ENCODE results near the gene OR5M8.

DNA sequence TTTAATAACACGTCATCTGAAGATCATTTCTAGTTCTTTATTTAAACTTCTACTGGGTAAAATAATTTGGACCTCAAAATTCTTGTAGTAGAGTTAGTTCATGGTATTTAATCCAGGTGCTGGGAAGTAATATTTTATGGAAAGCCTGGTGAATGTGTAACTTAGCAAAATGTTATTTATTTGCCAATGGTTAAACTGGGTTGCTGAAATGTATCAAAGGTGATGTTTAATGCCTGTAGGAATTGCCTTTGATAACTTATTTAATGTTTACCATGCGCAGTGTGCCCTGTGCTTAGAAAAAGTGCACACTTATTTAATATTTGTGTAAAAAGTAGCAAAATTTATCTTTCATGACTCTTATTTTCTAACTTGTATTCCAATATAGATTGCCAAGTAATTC, 40.7 kb upstream of the OR5M8 start:
- TF ChIP-seq, protein P1, sequence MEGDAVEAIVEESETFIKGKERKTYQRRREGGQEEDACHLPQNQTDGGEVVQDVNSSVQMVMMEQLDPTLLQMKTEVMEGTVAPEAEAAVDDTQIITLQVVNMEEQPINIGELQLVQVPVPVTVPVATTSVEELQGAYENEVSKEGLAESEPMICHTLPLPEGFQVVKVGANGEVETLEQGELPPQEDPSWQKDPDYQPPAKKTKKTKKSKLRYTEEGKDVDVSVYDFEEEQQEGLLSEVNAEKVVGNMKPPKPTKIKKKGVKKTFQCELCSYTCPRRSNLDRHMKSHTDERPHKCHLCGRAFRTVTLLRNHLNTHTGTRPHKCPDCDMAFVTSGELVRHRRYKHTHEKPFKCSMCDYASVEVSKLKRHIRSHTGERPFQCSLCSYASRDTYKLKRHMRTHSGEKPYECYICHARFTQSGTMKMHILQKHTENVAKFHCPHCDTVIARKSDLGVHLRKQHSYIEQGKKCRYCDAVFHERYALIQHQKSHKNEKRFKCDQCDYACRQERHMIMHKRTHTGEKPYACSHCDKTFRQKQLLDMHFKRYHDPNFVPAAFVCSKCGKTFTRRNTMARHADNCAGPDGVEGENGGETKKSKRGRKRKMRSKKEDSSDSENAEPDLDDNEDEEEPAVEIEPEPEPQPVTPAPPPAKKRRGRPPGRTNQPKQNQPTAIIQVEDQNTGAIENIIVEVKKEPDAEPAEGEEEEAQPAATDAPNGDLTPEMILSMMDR (IDR thresholded peaks at IDR 0.05; ENCODE audit: low read depth, low read length, missing input control), result no peak
- TF ChIP-seq TAF1 (conservative IDR thresholded peaks at IDR 0.05) (no peak), GABPA (IDR thresholded peaks at IDR 0.05 in 1 of 2, conservative IDR thresholded peaks at IDR 0.05 in 1 of 2) (no peak), RAD21 (IDR thresholded peaks at IDR 0.05) (no peak), YY1 (IDR thresholded peaks at IDR 0.05) (no peak), FOXA1 (IDR thresholded peaks at IDR 0.05) (no peak), RXRA (IDR thresholded peaks at IDR 0.05) (no peak)
- TF ChIP-seq, protein P2, sequence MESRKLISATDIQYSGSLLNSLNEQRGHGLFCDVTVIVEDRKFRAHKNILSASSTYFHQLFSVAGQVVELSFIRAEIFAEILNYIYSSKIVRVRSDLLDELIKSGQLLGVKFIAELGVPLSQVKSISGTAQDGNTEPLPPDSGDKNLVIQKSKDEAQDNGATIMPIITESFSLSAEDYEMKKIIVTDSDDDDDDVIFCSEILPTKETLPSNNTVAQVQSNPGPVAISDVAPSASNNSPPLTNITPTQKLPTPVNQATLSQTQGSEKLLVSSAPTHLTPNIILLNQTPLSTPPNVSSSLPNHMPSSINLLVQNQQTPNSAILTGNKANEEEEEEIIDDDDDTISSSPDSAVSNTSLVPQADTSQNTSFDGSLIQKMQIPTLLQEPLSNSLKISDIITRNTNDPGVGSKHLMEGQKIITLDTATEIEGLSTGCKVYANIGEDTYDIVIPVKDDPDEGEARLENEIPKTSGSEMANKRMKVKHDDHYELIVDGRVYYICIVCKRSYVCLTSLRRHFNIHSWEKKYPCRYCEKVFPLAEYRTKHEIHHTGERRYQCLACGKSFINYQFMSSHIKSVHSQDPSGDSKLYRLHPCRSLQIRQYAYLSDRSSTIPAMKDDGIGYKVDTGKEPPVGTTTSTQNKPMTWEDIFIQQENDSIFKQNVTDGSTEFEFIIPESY (IDR thresholded peaks at IDR 0.05), result no peak
- TF ChIP-seq, protein P3, sequence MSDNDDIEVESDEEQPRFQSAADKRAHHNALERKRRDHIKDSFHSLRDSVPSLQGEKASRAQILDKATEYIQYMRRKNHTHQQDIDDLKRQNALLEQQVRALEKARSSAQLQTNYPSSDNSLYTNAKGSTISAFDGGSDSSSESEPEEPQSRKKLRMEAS (IDR thresholded peaks at IDR 0.05), result no peak
- TF ChIP-seq, protein P4, sequence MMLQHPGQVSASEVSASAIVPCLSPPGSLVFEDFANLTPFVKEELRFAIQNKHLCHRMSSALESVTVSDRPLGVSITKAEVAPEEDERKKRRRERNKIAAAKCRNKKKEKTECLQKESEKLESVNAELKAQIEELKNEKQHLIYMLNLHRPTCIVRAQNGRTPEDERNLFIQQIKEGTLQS (IDR thresholded peaks at IDR 0.05), result no peak
- TF ChIP-seq, protein P5, sequence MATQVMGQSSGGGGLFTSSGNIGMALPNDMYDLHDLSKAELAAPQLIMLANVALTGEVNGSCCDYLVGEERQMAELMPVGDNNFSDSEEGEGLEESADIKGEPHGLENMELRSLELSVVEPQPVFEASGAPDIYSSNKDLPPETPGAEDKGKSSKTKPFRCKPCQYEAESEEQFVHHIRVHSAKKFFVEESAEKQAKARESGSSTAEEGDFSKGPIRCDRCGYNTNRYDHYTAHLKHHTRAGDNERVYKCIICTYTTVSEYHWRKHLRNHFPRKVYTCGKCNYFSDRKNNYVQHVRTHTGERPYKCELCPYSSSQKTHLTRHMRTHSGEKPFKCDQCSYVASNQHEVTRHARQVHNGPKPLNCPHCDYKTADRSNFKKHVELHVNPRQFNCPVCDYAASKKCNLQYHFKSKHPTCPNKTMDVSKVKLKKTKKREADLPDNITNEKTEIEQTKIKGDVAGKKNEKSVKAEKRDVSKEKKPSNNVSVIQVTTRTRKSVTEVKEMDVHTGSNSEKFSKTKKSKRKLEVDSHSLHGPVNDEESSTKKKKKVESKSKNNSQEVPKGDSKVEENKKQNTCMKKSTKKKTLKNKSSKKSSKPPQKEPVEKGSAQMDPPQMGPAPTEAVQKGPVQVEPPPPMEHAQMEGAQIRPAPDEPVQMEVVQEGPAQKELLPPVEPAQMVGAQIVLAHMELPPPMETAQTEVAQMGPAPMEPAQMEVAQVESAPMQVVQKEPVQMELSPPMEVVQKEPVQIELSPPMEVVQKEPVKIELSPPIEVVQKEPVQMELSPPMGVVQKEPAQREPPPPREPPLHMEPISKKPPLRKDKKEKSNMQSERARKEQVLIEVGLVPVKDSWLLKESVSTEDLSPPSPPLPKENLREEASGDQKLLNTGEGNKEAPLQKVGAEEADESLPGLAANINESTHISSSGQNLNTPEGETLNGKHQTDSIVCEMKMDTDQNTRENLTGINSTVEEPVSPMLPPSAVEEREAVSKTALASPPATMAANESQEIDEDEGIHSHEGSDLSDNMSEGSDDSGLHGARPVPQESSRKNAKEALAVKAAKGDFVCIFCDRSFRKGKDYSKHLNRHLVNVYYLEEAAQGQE (IDR thresholded peaks at IDR 0.05), result no peak

Measured in liver (tissue), 3 donors.